Stimulated activated CD4-positive, alpha-beta T cell treated with anti-CD3 and anti-CD28 coated beads, TNF-alpha, amount 100 ng/mL, for 24 hours (primary cell): ENCODE data around the gene MRGPRF.

Source experiments
- DNase-seq, 3 experiments: peaks; one replicate each; pipeline ENCODE4 v3.0.0-alpha.2; 2020; ENCODE audit warnings: low read depth in 3 of 3

The MRGPRF gene

GRCh38 chr11:69022260-69022659, 9.2 kb upstream of the MRGPRF start:
- DNase-seq: no peak

- DNase-seq: no peak
Observed at GRCh38 chr11:69018924-69019323, 5.9 kb upstream of the MRGPRF start.

GRCh38 chr11:69017951-69018350, 4.9 kb upstream of the MRGPRF start:
- no peak for DNase-seq

- DNase-seq: no peak
Observed at GRCh38 chr11:69014898-69015549, 2.0 kb upstream of the MRGPRF start.

- DNase-seq: no peak
Observed at GRCh38 chr11:69014084-69014851, 1.2 kb upstream of the MRGPRF start.

GRCh38 chr11:69012092-69013008, 696 bp downstream of the MRGPRF start:
- DNase-seq: no peak

GRCh38 chr11:69011624-69012091, 1.4 kb downstream of the MRGPRF start:
- no peak for DNase-seq

- DNase-seq: peak in 2 of 3 experiments; percentile 16 to 57
Observed at GRCh38 chr11:69010964-69011623, 2.0 kb downstream of the MRGPRF start.

- no peak for DNase-seq
Observed at GRCh38 chr11:69010361-69010891, 2.6 kb downstream of the MRGPRF start.

GRCh38 chr11:69009441-69010211, 3.4 kb downstream of the MRGPRF start:
- DNase-seq: no peak

GRCh38 chr11:69008737-69009440, 4.2 kb downstream of the MRGPRF start:
- no peak for DNase-seq

- no peak for DNase-seq
Observed at GRCh38 chr11:69007975-69008381, 5.1 kb downstream of the MRGPRF start.

GRCh38 chr11:69006816-69007215, 6.2 kb downstream of the MRGPRF start:
- no peak for DNase-seq

GRCh38 chr11:69005631-69006368, 7.2 kb downstream of the MRGPRF start:
- no peak for DNase-seq

- DNase-seq: no peak
Observed at GRCh38 chr11:69005183-69005630, 7.8 kb downstream of the MRGPRF start.

- no peak for DNase-seq
Observed at GRCh38 chr11:69004411-69005182, 8.4 kb downstream of the MRGPRF start.

- no peak for DNase-seq
Observed at GRCh38 chr11:69003866-69004367, 9.1 kb downstream of the MRGPRF start.

- no peak for DNase-seq
Observed at GRCh38 chr11:69003301-69003865, 9.7 kb downstream of the MRGPRF start.
